Germinal center (tissue), 1 donor: Measurements from ENCODE around the gene FNDC7.
"Not testable (repeated sequence)": the region's sequence is repeated elsewhere in the genome, so short reads cannot be mapped to it uniquely, and the experiment has no call there.

Experiments
- DNase-seq: peaks from one replicate; pipeline ENCODE4 v3.0.0; 2012; ENCODE audit warnings: mixed read lengths, low spot score

FNDC7 gene

DNA sequence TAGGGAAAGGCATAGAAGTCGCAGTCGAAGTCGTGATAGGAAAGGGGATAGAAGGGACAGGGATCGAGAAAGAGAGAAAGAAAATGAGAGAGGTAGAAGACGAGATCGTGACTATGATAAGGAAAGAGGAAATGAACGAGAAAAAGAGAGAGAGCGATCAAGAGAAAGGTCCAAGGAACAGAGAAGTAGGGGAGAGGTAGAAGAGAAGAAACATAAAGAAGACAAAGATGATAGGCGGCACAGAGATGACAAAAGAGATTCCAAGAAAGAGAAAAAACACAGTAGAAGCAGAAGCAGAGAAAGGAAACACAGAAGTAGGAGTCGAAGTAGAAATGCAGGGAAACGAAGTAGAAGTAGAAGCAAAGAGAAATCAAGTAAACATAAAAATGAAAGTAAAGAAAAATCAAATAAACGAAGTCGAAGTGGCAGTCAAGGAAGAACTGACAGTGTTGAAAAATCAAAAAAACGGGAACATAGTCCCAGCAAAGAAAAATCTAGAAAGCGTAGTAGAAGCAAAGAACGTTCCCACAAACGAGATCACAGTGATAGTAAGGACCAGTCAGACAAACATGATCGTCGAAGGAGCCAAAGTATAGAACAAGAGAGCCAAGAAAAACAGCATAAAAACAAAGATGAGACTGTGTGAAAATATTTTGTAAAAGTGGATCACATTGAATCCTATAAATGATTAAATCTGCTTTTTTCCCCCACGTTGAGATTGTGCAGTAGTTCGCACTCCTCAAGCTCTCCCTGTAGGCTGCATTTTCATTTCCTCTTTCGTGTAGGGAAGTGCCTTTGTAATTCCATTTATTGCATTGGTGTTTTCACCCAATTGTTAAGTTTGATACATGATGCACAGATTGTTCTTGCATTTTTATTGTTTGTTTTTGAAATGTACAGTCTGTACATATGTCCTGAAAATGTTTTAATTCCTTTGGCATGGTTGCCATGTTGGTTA is 13.1 kb upstream of the FNDC7 start:
- no peak for DNase-seq

GRCh38 chr1:108701176-108701849 is 11.4 kb upstream of the FNDC7 start:
- no peak for DNase-seq

DNA sequence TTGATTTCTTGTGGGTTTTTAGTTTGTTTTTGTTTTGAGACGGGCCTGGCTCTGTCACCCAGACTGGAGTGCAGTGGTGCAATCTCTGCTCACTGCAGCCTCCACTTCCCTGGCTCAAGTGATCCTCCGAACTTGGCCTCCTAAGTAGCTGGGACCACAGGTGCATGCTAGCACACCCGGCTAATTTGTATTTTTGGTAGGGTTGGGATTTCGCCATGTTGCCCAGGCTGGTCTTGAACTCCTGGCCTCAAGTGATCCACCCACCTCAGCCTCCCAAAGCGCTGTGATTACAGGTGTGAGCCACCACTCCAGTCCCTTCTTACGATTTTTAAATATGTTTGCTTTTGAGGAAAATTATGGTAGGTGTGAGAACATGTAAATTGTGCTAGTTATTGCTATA is 10.6 kb upstream of the FNDC7 start:
- not testable (repeated sequence) for DNase-seq

- no peak for DNase-seq
Observed at GRCh38 chr1:108703939-108704338, 8.8 kb upstream of the FNDC7 start.

DNA sequence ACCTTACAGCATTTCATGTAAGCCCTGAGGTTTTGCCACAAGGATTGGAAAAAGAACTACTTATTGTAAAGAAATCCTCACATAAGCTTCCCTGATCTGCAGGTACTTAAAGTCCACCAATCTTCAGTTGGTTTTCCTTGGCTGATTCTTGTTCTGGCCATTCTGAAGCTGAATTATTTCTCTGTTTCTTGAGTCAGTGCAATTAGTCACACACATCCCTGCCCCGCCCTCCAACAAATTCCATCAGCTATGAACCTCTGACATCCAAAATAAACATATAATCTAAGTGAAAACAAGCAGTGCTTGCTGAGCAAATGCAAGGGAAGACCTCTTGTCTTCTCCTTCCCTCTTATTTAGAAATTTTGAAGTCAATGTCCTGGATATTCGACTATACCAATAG is 8.2 kb upstream of the FNDC7 start:
- no peak for DNase-seq

- no peak for DNase-seq
Observed at GRCh38 chr1:108706643-108707042, 6.1 kb upstream of the FNDC7 start.

DNA sequence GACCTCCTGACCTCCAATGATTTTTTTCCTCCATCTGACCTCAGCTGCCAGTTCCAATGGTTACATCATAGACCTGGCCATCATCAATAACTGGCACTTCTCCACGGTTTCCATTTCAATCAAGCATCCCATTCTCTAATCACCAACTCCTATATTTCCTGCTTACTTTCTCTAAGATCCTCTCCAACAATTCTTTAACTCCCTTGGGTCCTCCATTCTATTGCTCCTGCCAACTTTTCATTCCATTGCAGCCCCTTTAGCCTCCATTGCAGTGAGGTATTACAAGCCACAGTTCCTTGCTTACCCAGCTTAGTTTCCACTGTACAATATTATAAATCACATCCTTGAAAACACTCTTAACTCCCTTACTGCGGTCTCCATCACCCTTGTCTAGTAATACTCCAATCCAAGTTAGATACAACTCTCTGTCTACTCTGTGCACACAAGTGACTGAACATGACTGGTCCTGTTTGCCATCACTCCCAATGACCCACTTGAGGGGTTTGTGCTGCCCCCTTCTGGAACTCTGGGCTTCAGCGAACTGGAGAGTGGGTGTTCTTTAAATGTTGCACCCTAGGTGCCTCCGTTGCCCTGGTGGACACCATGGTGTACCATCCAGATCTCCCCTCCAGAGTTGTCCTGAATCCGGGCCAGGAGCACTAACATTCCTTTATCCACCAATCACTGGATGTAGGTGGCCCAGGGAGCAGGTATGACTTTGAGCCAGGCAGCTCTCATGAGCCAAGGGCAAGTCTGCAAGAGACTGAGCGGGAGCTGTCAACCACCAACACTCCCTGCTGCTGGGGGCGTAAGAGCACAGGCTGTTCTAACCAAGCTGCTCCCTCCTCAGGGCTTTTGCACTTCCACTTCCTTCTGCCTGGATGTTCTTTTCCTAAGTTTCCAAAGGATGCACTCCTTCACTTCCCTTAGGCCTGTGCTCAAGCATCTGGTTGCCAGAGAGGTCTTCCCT is 3.7 kb upstream of the FNDC7 start:
- DNase-seq = peak; percentile 22

- no peak for DNase-seq
Observed at GRCh38 chr1:108715932-108716331, 3.2 kb downstream of the FNDC7 start.

GRCh38 chr1:108716437-108717230 is 3.9 kb downstream of the FNDC7 start:
- DNase-seq = no peak

- no peak for DNase-seq
Observed at GRCh38 chr1:108717774-108718316, 5.1 kb downstream of the FNDC7 start.

DNA sequence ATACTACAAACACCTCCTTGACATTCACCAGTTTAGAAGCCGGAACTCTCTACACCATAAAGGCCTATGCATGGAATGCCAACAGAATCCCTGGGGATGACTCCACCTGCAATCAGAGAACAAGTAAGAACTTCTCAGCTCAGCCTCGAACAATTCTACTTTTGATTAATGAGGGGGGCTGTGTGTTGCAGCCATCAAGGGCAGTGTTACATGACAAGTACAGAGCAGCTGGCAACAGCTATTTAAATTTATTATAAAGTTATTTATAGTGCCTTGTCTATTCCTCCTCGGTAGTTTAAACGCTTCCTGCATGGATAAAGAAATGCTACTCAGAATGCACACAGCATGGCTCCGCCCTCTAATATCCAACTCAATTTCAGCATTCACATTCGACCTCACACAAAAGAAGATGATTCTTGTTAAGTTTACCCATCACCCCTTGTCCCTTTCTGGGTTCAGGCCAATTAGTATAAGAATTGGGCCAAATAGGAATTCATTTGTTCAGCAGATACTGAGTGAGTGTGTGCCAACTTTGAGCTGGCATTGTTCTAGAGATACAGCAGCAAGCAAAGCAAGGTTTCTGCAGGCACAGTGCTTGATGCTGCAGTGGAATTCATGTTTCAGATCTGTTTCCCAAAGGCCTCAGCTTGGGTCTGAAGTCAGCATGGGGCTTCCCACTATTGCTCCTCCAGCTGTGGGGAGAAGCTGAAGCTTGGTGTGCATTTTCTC is 6.4 kb downstream of the FNDC7 start:
- no peak for DNase-seq

DNA sequence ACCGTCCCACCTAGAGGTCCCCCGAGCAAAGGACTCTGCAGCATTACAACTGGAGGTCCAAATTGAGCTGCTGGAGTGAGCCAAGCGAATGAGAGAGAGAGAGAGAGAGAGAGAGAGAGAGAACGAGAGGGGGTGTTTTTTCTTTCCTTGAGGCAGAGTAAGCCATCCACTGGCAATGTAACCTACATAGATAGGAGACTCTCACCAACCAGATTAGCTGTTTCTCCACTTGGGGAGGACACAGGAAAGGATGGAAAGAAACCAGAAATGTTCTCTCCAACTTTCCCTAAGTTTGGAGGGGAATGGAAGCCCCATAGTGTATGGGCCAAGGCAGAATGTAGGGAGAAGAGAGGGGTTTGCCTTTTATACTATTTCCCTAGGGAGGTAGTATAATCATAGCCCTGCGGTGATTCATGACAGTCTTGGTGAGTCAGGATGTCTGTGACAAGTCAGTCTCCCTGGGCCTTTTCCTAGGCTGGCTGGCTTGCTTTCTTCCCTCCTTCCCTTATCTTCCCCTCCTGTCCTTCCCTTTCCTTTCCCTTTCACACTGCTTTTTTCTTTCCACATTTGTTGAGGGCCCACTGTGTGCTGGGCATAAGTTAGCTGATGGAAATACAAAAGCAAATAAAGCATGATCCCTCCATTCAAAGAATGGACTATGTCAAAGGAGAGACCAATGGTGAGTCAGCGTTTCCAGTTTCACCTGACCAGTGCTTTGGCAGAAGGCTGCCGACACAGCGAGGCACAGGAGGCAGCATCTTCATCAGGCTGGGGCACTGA is 7.1 kb downstream of the FNDC7 start:
- no peak for DNase-seq

DNA sequence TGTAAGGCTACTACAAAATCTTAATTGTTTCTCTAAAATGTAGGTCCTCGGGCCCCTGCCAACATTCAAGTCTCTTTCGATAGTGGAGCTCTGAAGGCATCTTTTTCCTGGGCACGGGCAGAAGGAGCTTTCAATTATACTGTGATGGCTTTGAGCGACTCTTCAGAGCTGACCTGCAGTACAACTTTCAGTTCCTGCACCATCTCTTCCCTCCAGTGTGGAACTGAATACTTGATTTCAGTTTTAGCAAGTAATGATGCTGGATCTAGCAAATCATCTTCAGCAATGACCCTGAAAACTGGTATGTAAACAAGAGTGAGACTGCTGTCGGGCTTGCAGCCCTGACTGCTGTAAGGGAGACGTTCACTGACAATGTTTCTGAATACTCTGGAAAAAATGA is 9.6 kb downstream of the FNDC7 start:
- DNase-seq = no peak

- no peak for DNase-seq
Observed at GRCh38 chr1:108725906-108726305, 13.2 kb downstream of the FNDC7 start.

DNA sequence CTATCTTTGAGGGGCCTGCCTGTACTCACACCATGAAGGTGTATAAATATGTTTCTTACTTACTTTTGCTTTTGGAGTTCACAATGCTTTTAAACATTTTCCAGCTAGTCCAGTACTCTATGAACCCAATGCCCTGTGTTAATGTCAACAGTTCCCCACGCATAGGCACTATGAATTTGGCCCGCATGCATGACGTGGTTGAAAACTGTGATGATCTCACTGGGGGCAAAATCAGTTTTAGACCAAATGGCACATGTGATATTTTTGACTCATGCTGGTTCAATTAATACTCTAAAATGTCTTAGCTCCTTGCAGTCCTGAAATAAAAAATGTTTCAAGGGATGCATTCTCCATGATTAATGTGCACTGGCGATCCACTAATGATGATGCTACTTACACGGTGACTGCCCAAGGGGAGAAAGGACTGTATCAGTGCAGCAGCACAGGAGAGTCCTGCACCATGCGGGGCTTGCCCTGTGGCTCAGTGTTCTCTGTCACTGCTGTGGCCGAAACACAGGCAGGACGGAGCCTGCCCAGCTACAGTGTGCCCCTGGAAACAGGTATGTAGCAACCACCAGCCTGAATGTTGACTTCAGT is 15.7 kb downstream of the FNDC7 start:
- DNase-seq = no peak

GRCh38 chr1:108729481-108729880 is 16.8 kb downstream of the FNDC7 start:
- DNase-seq = no peak

GRCh38 chr1:108732398-108732797 is 19.7 kb downstream of the FNDC7 start:
- no peak for DNase-seq

DNA sequence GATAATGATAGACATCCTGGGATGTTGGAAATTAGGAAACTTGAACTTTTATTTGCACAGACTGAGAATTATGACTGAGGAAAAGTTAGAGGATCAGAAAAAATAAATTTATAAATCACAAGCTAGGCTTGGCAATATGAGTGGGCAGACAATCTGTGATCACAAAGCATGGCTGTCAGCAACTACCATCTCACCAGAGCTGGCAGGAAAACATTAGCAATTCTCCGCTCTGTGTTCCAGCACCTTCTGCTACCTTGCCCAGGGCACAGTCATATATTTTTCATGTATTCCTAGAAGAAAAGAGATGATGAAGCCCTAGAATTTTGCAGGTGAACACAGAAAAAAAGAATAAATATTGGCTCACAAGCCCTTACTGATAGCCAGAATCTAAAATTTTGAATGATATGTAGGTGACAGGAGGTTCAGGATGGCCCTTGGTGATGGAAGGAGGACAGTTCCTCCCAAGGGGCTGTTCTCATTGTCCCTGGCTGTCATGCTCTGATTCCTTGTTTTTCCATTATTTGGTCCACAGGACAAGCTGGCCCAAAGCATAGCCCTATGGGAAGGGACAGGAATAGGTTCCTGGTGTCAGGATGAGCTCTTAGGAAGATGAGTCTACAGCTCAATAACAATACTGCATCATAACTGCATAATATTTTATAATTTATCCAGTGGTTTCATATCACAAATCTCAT is 21.6 kb downstream of the FNDC7 start:
- DNase-seq = no peak

DNA sequence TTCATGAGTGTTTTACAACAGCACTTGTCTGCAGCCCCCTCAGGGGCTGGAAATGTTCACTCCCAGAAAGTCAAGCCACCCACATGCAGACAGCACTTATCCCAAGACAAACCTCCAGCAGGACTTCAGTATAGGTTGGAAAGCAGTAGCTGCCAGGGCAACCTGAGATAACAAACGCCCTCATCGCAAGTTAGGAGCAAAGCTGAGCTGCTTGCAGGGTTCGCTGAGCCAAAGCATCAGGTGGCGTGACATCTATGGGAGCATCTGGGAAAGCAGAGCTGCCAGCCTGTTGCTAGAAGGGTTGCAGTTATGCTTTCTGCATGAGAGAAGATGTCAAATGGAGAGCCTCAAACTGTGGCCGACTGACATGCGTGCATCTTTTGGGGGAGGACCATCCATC is 29.5 kb downstream of the FNDC7 start:
- DNase-seq = no peak
